ENCODE data around the gene SLC6A7. TPM values are rescaled to one million over a fixed set of nuclear protein-coding genes. Genes with fewer than 3 reads are reported as not detected.
A peak's percentile ranks its signal among the peaks of the same experiment; 100 is the strongest.

SLC6A7 gene
- total and polyA plus RNA-seq, 2 experiments from 2014 or later, result not detected

DNA sequence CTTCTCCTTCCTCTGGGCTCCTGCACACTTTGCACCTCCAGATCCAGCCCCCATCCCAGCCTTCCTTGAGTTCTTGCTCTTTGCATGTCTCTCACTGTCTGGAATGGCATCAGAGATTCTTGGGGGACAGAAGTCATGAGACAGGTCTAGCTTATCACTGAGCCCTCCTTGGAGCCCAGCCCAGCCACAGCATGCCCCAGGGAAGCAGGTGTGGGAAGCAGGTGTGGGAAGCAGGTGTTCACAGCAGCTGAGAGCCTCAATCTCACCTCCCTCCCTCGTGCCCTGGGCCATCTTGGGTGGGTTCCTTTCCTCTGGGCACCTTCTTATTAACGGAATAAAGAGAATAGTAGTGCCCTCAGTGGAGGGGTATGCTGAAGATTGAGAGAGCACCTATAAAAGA is 27.2 kb downstream of the SLC6A7 start:
- Histone ChIP-seq H3K4me3 (no peak overlapping the region), H3K27ac (no peak overlapping the region), H3K9me3 (ENCODE audit: low read depth) (no peaks in the 10 kb centered on the region), H3K27me3 (peaks cover 4% of the 10 kb centered on the region), H3K4me1 (ENCODE audit: low read depth) (no peaks in the 10 kb centered on the region), H3K36me3 (no peaks in the 10 kb centered on the region)
- no peak for DNase-seq (ENCODE audit: low read depth in 1 of 2, low spot score in 1 of 2)
- TF ChIP-seq, protein P1, sequence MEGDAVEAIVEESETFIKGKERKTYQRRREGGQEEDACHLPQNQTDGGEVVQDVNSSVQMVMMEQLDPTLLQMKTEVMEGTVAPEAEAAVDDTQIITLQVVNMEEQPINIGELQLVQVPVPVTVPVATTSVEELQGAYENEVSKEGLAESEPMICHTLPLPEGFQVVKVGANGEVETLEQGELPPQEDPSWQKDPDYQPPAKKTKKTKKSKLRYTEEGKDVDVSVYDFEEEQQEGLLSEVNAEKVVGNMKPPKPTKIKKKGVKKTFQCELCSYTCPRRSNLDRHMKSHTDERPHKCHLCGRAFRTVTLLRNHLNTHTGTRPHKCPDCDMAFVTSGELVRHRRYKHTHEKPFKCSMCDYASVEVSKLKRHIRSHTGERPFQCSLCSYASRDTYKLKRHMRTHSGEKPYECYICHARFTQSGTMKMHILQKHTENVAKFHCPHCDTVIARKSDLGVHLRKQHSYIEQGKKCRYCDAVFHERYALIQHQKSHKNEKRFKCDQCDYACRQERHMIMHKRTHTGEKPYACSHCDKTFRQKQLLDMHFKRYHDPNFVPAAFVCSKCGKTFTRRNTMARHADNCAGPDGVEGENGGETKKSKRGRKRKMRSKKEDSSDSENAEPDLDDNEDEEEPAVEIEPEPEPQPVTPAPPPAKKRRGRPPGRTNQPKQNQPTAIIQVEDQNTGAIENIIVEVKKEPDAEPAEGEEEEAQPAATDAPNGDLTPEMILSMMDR (IDR thresholded peaks at IDR 0.05; ENCODE audit: low read depth, low read length), result no peak

DNA sequence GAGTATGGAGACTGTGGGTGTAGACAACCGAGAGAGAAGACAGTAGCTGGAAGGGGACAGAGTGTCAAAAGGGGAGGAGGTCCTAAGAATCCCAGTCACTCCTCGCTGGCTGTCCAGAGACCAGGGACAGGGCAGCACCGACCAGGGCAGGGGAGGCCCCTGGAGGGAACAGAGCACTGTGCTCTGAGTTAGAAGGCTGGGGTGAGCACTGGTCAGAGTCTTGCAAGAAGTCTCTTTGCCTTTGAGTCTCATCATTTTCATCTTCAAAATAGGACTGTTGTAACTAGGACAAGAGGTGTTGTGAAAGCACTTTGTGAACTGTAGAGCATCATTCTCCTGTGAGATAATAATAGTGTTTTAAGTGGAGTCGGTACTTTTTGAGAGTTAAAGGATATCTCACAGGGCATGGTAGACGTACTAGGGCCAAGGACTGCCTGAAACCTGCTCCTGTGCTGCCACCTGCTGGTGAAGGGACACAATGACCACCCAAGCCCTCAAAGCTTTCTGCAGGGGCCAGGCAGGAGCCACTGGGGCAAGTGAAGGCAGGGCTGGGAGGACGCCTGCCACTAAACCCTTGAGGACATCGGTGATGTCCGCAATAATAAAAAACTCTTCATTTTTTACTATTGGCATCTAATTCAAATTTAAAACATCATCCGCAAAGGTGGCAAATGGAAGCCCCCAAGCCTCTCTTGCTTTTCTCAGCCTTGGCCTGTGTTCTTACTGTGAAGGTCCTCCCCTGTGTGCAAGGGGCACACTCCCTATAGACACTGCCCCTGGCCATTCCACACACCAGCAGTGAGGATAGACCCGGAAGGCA is 28.2 kb downstream of the SLC6A7 start:
- Histone ChIP-seq H3K27me3 (peaks cover 4% of the 10 kb centered on the region), H3K27ac (no peak overlapping the region), H3K36me3 (no peaks in the 10 kb centered on the region), H3K4me1 (ENCODE audit: low read depth) (no peaks in the 10 kb centered on the region), H3K4me3 (no peak overlapping the region), H3K9me3 (ENCODE audit: low read depth) (no peaks in the 10 kb centered on the region)
- DNase-seq (ENCODE audit: low read depth in 1 of 2, low spot score in 1 of 2), result peak; percentile 86 to 89
- TF ChIP-seq, protein P1 (IDR thresholded peaks at IDR 0.05; ENCODE audit: low read depth, low read length), result peak; percentile 81

DNA sequence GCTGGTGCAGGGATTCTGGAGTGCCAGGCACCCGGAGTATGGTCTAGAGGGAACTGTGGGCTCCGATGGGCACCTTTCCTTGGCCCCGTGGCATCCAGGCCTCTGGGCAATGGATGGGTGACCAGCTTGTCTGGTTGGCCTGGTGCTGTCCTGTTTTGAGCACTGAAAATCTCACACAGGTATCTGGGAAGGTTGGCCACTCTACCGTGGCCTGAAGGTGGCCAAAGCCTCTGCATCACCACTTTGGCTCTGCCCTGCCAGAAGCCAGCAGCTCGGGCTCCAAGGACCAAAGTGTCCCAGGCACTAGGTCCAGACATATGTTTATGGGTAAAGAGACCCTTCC is 28.8 kb downstream of the SLC6A7 start:
- DNase-seq (ENCODE audit: low read depth in 1 of 2, low spot score in 1 of 2), result no peak
- Histone ChIP-seq H3K9me3 (ENCODE audit: low read depth) (no peaks in the 10 kb centered on the region), H3K4me3 (no peak overlapping the region), H3K36me3 (no peaks in the 10 kb centered on the region), H3K4me1 (ENCODE audit: low read depth) (no peaks in the 10 kb centered on the region), H3K27me3 (peaks cover 4% of the 10 kb centered on the region), H3K27ac (no peak overlapping the region)
- TF ChIP-seq, protein P1 (IDR thresholded peaks at IDR 0.05; ENCODE audit: low read depth, low read length), result no peak

- no peaks in the 10 kb centered on the region for H3K9me3 ChIP-seq (ENCODE audit: low read depth)
- H3K4me3 ChIP-seq, result no peak overlapping the region
- TF ChIP-seq, protein P1 (IDR thresholded peaks at IDR 0.05; ENCODE audit: low read depth, low read length), result no peak
- no peaks in the 10 kb centered on the region for H3K36me3 ChIP-seq
- DNase-seq (ENCODE audit: low read depth in 1 of 2, low spot score in 1 of 2), result no peak
- H3K27ac ChIP-seq, result no peak overlapping the region
- H3K4me1 ChIP-seq (ENCODE audit: low read depth), result no peaks in the 10 kb centered on the region
- H3K27me3 ChIP-seq, result peaks cover 4% of the 10 kb centered on the region
These were observed 29.3 kb downstream of the SLC6A7 start for GRCh38 chr5:150219142-150219541.

DNA sequence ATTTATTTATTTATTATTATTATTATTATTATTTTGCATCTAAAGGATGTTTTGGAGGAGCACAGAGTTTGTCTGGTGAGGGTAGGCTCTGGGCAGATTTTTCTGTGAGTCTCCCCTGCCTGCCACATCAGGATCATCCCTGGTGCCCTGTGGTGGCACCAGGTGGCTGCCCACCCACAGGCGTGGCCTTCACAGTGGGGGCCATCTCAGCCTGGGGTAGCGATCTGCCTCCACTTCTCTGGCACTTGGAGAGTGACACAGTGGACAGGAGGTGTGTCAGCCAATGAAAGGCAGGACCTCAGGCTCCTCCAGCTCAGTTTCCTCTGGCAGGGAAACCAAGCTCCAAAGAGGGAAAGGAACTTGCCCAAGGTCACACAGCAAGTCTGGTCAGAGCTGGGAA is 30.0 kb downstream of the SLC6A7 start:
- Histone ChIP-seq H3K9me3 (ENCODE audit: low read depth) (no peaks in the 10 kb centered on the region), H3K4me1 (ENCODE audit: low read depth) (no peaks in the 10 kb centered on the region), H3K36me3 (no peaks in the 10 kb centered on the region), H3K27me3 (peaks cover 4% of the 10 kb centered on the region), H3K27ac (no peak overlapping the region), H3K4me3 (no peak overlapping the region)
- no peak for DNase-seq (ENCODE audit: low read depth in 1 of 2, low spot score in 1 of 2)
- TF ChIP-seq, protein P1 (IDR thresholded peaks at IDR 0.05; ENCODE audit: low read depth, low read length), result no peak

All from cardiac muscle cell (in vitro differentiated cells and primary cell).